ENCODE data around the gene WDSUB1.

The WDSUB1 gene

DNA sequence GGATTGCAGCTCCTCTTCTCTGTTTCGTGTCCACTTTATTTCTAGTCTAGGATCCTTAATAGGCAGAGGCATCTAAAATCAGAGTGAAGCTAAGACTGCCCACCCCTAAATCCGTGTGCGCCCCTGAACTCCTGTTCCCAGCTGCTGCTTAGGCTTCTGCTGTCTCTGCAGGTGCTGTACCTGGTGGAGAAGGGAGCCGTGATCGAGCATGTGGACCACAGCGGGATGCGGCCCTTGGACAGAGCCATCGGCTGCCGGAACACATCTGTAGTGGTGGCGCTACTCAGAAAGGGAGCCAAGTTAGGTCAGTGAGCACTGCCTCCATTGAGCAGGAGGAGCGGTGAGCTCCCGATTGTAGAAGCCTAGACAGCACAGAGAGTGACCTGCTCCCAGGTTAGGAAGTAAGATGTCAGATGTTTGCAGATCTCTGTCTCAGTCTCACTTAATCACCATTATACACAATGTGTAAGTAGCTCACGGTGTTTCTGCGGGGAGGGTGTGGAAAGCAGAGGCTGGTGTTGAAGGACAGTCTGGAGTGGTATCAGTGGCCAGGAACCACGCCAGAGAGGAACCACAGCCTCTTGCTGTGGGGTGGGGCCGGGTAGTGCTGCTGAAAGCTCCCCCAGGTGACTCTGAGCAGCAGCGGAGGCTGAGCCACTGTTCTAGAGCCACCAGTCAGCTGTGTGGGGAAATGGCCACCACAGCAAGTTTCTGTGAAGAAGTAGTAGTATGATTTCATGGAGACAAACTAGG is 62.3 kb downstream of the WDSUB1 start:
- DNase-seq = no peak

- DNase-seq = no peak
Observed at GRCh38 chr2:159219394-159219998, 67.0 kb downstream of the WDSUB1 start.

GRCh38 chr2:159218389-159218788 is 68.1 kb downstream of the WDSUB1 start:
- no peak for DNase-seq

DNA sequence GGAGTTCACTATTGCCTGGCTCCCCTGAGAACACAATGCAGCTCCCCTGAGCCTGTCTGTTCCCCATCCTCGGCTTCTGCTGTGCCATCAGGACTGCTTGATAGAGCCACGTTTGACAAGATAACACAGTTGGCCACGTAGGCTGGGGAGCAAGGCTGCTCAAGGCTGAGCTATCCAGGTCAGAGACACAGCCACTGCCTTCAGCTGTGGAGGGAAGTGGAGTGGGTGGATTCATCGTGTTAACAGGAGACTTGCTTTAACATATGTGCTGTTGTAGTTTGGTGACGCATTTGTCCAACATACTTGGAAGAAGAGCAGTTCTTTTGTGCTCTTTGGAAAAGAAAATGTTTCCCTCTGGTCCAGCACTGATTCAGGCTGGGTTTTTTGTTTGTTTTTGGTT is 68.8 kb downstream of the WDSUB1 start:
- DNase-seq = no peak

GRCh38 chr2:159215116-159215515 is 71.4 kb downstream of the WDSUB1 start:
- DNase-seq = no peak

DNA sequence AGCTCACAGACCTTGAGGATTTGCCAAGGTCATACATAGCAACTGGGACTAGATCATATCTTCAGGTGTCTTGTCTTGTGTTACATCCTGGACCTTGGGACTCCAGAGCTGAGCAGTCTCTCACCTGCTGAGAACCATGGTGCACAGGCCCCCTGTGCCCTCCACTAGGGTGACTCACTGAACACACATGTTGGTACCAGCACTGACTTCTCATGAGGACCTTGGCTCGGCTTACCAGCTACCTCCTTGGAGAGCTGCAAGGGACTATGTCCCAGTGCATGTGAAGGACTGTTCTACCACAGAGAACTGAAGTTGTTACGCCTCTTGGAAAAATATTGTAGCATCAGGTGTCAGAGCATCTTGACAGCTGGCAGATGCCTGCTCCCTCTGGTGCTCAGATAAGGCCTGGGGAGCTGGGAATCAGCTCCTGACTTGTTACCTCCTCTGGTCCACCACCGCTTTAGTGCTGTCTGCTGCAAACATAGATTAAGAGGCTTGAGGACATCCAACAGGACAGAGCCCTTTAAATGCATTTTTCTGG is 72.1 kb downstream of the WDSUB1 start:
- no peak for DNase-seq

DNA sequence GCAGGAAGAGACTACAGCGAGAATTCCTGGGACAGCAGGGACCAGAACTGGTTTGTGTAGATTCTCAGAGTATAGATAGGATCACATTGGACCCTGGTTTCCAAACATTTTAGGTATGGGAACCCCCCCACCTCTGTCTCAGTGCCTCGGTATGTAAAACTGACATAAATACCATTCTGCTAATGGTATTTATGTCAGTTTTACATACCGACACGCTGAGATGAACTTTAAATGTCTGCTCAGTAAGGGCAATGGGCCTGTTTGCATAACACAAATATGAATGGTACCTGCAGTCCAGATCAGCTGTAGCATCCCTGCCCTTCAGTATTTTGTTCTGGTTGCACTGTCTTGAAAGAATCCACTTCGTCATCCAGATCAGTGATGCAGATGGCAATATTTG is 73.2 kb downstream of the WDSUB1 start:
- DNase-seq = no peak

DNA sequence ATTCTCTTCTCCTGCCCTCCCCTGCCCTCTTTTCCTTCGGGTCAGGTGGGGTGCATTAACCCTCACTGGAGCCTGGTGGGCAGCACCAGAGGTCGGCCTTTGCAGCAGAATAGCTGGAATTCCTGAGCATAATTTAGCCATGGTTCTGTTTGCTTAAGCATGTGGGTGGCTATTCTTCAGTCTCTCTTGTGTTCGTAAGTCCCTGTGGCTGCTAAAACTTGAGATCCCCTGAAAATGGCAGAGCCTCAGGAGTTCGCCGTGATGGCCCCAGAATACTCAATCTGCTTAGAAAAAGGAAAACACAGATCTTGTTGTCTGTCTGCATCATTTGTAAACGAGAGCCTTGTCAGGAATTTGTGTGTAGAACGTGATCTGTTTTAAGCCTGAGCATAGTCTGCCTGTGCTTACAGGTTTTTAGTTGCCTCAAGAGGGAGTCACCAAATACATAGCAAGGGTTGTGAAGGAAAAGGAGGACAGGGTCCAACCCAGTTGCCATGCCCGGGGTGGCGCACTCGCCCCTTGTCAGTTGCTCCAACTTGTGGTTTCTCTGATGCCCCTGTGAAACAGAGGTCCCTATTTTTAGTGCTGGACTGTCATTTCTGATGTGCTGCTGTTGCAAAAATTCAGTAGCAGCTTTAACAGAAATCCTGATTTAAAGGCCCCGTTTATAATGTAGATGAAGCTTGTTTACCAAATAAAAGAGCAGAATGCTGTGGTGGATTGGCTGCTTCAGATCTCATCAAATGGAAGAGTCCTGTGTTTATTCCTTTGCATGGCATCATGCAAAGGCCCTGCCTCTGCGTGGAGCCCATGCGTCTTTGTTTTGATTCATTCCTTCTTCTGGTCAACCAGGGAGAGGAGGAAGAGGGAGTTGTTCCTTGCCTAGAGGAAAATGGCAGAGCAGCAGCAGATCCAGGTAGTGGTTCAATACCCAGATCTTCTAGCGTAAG is 74.8 kb downstream of the WDSUB1 start:
- DNase-seq = no peak

GRCh38 chr2:159209341-159210306 is 76.9 kb downstream of the WDSUB1 start:
- peak; percentile 7 to 8 for DNase-seq

DNA sequence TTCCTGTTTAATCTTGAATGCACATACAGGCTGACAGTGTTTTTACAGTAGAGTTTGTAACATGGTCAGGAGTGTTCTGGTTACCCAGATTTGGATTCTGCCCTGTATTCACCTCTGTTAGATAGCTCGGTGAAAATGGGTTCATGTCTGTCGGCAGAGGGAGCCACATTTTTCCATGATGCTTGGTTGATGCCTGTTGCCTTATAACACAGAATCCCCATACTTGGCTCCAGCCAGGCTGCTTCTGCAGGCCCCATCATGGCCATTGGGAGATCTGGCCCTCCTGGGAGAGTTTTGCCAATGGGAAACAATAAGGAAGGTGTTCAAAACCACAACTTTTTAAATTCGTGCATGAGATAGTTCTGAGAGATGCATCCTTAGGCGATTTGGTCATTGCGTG is 78.1 kb downstream of the WDSUB1 start:
- no peak for DNase-seq

- no peak for DNase-seq
Observed at GRCh38 chr2:159206736-159207380, 79.6 kb downstream of the WDSUB1 start.

GRCh38 chr2:159204381-159205144 is 81.9 kb downstream of the WDSUB1 start:
- no peak for DNase-seq

- no peak for DNase-seq
Observed at GRCh38 chr2:159202568-159203071, 83.9 kb downstream of the WDSUB1 start.

GRCh38 chr2:159201360-159202063 is 85.0 kb downstream of the WDSUB1 start:
- no peak for DNase-seq

- no peak for DNase-seq
Observed at GRCh38 chr2:159200498-159200897, 86.0 kb downstream of the WDSUB1 start.

GRCh38 chr2:159199761-159200465 is 86.6 kb downstream of the WDSUB1 start:
- no peak for DNase-seq

DNA sequence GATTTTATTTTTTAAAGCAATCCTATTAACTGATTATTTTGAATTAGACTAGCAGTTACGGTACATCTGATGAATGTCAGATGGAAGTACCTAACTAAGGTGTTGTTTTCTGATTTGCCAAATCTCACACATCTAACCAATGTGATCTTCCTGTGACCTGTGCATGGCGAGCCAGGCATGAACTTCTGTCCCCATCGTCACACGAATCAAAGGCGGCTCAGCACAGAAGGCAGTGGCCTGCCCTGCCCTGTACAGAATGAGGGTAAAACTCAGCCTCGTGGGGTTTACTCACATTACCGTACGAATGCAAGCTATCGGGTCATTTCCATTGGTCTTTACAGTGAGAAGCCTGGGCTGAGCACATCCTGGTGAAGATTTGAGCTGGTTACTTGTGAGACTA is 87.3 kb downstream of the WDSUB1 start:
- DNase-seq = no peak

- no peak for DNase-seq
Observed at GRCh38 chr2:159196393-159196925, 90.0 kb downstream of the WDSUB1 start.

DNA sequence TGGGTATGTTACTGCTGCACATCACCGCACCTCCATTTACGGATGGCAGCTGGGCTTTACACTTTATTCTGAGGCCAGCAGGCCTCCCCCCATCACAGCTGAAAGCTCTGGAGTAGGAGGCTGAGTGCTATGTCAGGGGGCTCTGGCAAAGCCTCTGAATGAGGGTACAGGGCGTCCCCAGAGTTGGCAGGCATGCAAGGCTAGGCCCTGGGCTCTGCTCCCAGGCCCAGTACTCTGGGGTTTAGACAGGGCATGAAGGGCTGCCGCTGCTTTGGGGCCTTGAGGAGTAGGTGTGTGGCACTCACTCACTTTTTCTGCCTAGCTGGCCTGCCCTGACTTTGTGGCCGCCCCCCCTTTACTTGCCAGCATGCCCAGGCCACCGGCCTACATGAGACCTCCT is 90.8 kb downstream of the WDSUB1 start:
- no peak for DNase-seq

Measured in activated CD4-positive, alpha-beta T cell treated with anti-CD3 and anti-CD28 coated beads for 4 hours (primary cell).